GM12865 (cell line): ENCODE data around the gene RYR3.
"Not testable (repeated sequence)": the region's sequence is repeated elsewhere in the genome, so short reads cannot be mapped to it uniquely, and the experiment has no call there.

Source experiments
- DNase-seq: peaks from one replicate; pipeline ENCODE4 v3.0.0; 2010; ENCODE audit warnings: low read depth
- H3K4me3 ChIP-seq: 2 replicates; pipeline ENCODE4 v1.5.1; 2011; ENCODE audit warnings: mild to moderate bottlenecking, low read depth, low read length, control low read depth
- CTCF ChIP-seq: IDR thresholded peaks from 2 replicates; pipeline ENCODE4 v1.5.1; 2011; ENCODE audit warnings: low read length, control low read depth, low read depth, inconsistent platforms; ENCODE audit not compliant: insufficient read depth; ENCODE audit errors: missing control alignments

The RYR3 gene

GRCh38 chr15:33807665-33808064, 496.9 kb downstream of the RYR3 start:
- no peak for DNase-seq
- no peak for TF ChIP-seq CTCF
- no peak overlapping the region for H3K4me3 ChIP-seq

- DNase-seq, result no peak
- no peak overlapping the region for H3K4me3 ChIP-seq
- TF ChIP-seq CTCF, result no peak
Measured at GRCh38 chr15:33808720-33809457, 498.1 kb downstream of the RYR3 start.

- no peak overlapping the region for H3K4me3 ChIP-seq
- DNase-seq, result no peak
- no peak for TF ChIP-seq CTCF
Measured at GRCh38 chr15:33810073-33810595, 499.4 kb downstream of the RYR3 start.

GRCh38 chr15:33810806-33811205, 500.0 kb downstream of the RYR3 start:
- no peak overlapping the region for H3K4me3 ChIP-seq
- no peak for TF ChIP-seq CTCF
- DNase-seq, result no peak

- no peak for TF ChIP-seq CTCF
Measured at GRCh38 chr15:33813891-33814290, 503.1 kb downstream of the RYR3 start.

GRCh38 chr15:33819499-33819898, 508.7 kb downstream of the RYR3 start:
- DNase-seq, result not testable (repeated sequence)

More at GRCh38 chr15:33813891-33814290, 503.1 kb downstream of the RYR3 start:
- DNase-seq, result no peak
- H3K4me3 ChIP-seq, result no peak overlapping the region

GRCh38 chr15:33822479-33822878, 511.7 kb downstream of the RYR3 start:
- no peak overlapping the region for H3K4me3 ChIP-seq
- DNase-seq, result no peak
- TF ChIP-seq CTCF, result no peak

More at GRCh38 chr15:33819499-33819898, 508.7 kb downstream of the RYR3 start:
- H3K4me3 ChIP-seq, result not testable (repeated sequence)
